Mucosa of rectum (tissue), 2 donors: ENCODE data around the gene PWWP2B.
"Not testable (repeated sequence)": the region's sequence is repeated elsewhere in the genome, so short reads cannot be mapped to it uniquely, and the experiment has no call there.

ENCODE experiments used
- H3K27ac ChIP-seq, 2 donors: one replicate each; pipeline ENCODE4 v1.7.0; 2013; ENCODE audit warnings: inconsistent platforms in 2 of 2, low read depth in 2 of 2, low read length in 2 of 2
- H3K27me3 ChIP-seq, 2 donors: one replicate each; pipeline ENCODE4 v1.7.0; 2013; ENCODE audit warnings: low read length in 2 of 2; ENCODE audit not compliant: control insufficient read depth in 2 of 2, insufficient read depth in 2 of 2
- H3K36me3 ChIP-seq, 2 donors: one replicate each; pipeline ENCODE4 v1.7.0; 2013; ENCODE audit warnings: low read length in 2 of 2; ENCODE audit not compliant: control insufficient read depth in 2 of 2, insufficient read depth in 2 of 2
- H3K4me1 ChIP-seq, 2 donors: one replicate each; pipeline ENCODE4 v1.7.0; 2013; ENCODE audit warnings: low read length in 2 of 2, mild to moderate bottlenecking in 1 of 2; ENCODE audit not compliant: control insufficient read depth in 2 of 2, insufficient read depth in 2 of 2
- H3K4me3 ChIP-seq, 2 donors: one replicate each; pipeline ENCODE4 v1.7.0; 2013; ENCODE audit warnings: low read length in 2 of 2
- H3K9ac ChIP-seq, 2 donors: one replicate each; pipeline ENCODE4 v1.7.0; 2013; ENCODE audit warnings: low read length in 2 of 2, low read depth in 1 of 2, mild to moderate bottlenecking in 1 of 2
- H3K9me3 ChIP-seq, 2 donors: one replicate each; pipeline ENCODE4 v1.7.0; 2013; ENCODE audit warnings: low read length in 2 of 2; ENCODE audit not compliant: control insufficient read depth in 2 of 2
- donor health status: healthy.
- donor health status: Normal muscosa, but diverticular disease.

The PWWP2B gene

DNA sequence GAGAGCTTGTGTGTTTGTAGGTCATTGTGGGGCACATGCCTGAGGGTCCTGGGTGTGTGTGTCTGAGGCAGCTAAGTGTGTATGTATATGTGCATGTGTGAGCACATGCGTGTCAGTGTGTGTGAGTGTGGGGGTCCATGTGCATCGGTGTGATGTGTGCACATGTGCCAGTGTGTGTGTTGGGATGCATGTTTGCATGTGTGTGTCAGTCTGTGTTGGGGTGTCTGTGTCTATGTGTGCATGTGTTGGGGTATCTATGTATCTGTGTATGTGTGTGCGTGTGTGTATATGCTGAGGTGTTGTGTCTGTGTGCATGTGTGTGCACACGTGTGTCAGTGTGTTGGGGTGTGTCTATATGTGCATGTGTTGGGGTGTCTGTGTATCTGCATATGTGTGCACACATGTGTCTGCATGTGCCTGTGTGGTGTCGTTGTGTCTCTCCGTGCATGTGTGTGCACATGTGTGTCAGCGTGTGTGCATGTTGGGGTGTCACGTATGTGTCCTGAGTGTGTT is 33.3 kb downstream of the PWWP2B start:
- H3K9me3 ChIP-seq: no peaks in the 10 kb centered on the region
- H3K4me1 ChIP-seq: peaks cover 9 to 13% of the 10 kb centered on the region in 2 donors
- H3K36me3 ChIP-seq: peaks cover 10 to 13% of the 10 kb centered on the region in 2 donors
- no peak overlapping the region for H3K4me3 ChIP-seq
- no peak overlapping the region for H3K9ac ChIP-seq
- H3K27ac ChIP-seq: no peak overlapping the region
- H3K27me3 ChIP-seq: no peaks in the 10 kb centered on the region

DNA sequence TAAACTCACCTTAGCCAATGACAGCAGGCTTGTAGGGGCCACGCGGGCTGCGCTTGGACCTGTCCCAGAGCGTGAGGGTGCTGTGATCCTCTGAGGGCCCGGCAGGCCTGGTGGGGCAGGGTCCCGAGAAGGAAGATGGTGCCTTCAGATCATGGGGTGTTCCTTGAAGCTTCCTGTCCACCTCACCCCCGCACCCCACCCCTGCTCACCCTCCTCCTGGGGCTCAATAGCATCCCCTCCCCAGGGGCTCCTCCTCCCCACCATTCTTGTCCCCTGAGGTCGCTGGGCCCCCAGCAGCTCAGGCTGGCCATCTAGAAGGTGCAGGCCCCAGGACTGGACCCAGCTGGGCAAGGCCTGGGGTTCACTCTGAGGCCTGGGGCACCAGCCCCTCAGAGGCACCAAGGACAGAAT is 33.9 kb downstream of the PWWP2B start:
- no peaks in the 10 kb centered on the region for H3K9me3 ChIP-seq
- H3K9ac ChIP-seq: no peak overlapping the region
- no peak overlapping the region for H3K27ac ChIP-seq
- H3K36me3 ChIP-seq: peaks cover 10 to 13% of the 10 kb centered on the region in 2 donors
- H3K27me3 ChIP-seq: no peaks in the 10 kb centered on the region
- H3K4me3 ChIP-seq: no peak overlapping the region
- peaks cover 9 to 13% of the 10 kb centered on the region in 2 donors for H3K4me1 ChIP-seq

DNA sequence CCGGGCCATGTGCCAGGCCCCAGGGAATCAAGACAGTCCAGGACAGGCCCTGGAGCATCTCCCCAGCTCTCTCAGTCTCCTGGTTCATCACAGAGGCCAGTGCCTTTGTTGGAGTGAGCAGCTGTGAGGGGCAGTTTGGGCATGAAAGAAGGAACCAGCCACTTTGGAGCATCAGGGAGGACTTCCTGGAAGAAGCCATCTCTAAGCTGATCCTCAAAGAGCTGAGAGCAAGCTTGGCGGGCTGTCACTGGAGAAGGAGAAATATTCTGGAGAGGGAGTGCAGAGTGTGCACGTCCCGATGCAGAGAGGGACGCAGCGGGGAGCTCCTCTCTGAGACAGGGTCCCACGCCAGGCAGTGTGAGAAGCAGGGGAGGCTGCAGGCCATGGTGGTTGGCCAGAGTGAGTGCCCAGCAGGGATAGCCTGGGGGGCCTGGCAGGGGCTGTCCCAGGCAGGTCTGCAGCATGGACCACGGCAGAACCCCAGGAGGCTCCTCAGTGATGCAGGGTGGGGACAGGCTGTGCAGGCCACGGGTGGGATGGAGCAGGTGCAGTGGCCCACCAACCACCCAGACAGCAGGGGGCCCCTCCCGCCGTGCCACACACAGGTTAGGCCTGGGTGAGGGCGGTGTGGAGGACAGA is 34.7 kb downstream of the PWWP2B start:
- Histone ChIP-seq H3K27ac (no peak overlapping the region), H3K4me3 (no peak overlapping the region), H3K4me1 (peaks cover 9 to 13% of the 10 kb centered on the region in 2 donors), H3K9me3 (no peaks in the 10 kb centered on the region), H3K36me3 (peaks cover 10 to 13% of the 10 kb centered on the region in 2 donors), H3K9ac (no peak overlapping the region), H3K27me3 (no peaks in the 10 kb centered on the region)

DNA sequence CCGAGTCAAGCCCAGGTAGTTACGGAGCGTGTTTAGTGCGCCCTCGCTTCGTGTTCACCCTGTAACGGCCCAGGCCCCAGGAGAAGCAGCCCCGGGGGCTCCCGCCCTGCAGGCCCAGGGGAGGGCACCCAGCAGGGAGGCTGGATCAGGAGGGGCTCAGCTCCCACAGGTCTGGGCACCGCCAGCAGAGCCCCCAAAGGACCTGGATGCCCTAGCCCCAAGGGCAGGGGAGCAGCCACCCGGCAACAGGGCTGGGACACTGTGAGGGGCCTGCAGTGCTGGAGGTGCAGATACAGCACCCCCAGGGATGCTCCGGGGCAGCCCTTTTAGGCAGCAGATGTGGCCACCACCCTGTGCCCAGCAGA is 35.2 kb downstream of the PWWP2B start:
- Histone ChIP-seq H3K9me3 (no peaks in the 10 kb centered on the region), H3K4me1 (peaks cover 9 to 13% of the 10 kb centered on the region in 2 donors), H3K4me3 (no peak overlapping the region), H3K36me3 (peaks cover 10 to 11% of the 10 kb centered on the region in 2 donors), H3K27me3 (no peaks in the 10 kb centered on the region), H3K9ac (no peak overlapping the region), H3K27ac (no peak overlapping the region)

DNA sequence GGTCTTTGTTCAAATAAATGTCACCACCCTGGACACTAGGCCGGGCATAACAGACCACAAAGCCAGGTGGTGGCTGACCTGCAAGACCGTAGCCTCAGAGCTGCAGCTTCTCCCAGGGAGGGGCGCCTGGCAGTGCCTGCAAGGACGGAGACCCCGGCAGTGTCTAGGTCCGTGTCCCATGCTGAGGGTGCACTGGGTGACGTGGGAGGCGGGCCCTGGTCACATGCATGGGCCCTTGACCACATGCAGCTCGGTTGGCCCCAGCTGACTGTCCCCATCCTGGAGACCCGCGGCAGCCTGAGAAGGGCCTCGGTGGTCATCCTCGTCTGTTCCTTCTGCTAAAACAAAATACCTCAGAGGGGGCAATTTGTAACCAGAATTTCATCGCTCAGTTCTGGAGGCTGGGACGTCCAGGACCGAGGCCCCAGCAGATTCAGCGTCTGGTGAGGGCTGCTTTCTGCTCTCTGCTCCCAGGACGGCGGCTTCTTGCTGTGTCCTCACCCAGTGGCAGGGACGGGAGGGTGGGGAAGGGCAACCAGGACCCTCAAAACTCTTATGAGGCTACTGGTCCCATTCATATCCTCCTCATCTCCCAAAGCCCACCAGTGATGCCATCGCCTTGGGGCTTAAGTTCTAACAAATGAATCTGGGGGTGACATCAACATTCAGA is 36.8 kb downstream of the PWWP2B start:
- no peak overlapping the region for H3K9ac ChIP-seq
- H3K9me3 ChIP-seq: no peaks in the 10 kb centered on the region
- H3K27ac ChIP-seq: no peak overlapping the region
- H3K36me3 ChIP-seq: no peaks in the 10 kb centered on the region
- H3K4me3 ChIP-seq: no peak overlapping the region
- peaks cover 9 to 13% of the 10 kb centered on the region in 2 donors for H3K4me1 ChIP-seq
- no peaks in the 10 kb centered on the region for H3K27me3 ChIP-seq

DNA sequence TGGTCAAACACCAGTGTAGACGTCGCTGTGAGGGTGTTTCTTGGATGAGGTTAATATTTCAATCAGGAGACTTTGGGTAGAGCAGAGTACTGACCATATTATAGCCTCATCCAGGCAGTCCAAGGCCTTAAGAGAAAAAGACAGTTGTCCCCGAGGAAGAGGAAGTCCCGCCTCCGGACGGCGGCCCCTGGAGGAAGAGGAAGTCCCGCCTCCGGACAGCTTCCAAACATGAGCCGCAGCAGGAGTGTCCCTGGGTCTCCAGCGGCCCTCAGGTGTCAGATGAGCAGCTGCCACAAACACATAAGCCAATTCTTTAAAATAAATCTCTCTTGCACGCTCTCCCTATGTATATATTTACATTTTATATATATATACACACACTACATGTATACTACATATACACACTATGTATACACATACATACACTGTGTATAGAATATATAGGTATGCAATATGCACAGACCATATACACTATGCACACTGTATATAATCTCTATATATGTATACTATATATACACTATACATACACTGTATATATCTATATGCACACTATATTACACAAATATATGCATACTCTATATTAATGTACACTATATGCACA is 37.5 kb downstream of the PWWP2B start:
- H3K27ac ChIP-seq: no peak overlapping the region
- H3K4me3 ChIP-seq: no peak overlapping the region
- no peaks in the 10 kb centered on the region for H3K9me3 ChIP-seq
- no peak overlapping the region for H3K9ac ChIP-seq
- H3K27me3 ChIP-seq: no peaks in the 10 kb centered on the region
- H3K4me1 ChIP-seq: peaks cover 7 to 9% of the 10 kb centered on the region in 2 donors
- H3K36me3 ChIP-seq: no peaks in the 10 kb centered on the region

DNA sequence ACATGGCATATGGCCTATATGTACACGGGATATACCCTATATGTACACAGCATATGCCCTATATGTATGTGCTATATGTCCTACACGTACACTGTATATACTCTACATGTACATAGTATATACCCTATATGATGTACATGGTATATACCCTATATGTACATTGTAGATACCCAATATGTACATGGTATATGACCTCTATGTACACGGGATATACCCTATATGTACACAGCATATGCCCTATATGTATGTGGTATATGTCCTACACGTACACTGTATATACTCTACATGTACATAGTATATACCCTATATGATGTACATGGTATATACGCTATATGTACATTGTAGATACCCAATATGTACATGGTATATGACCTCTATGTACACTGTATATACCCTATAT is 38.3 kb downstream of the PWWP2B start:
- H3K9me3 ChIP-seq, H3K27ac ChIP-seq, H3K4me1 ChIP-seq, H3K36me3 ChIP-seq, H3K9ac ChIP-seq, H3K27me3 ChIP-seq, H3K4me3 ChIP-seq: not testable (repeated sequence)

DNA sequence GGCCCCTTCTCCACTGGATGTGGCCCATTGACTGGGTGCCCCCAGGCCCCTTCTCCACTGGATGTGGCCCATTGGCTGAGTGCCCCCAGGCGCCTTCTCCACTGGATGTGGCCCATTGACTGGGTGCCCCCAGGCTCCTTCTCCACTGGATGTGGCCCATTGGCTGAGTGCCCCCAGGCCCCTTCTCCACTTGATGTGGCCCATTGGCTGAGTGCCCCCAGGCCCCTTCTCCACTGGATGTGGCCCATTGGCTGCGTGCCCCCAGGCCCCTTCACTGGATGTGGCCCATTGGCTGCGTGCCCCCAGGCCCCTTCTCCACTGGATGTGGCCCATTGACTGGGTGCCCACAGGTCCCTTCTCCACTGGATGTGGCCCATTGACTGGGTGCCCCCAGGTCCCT is 39.1 kb downstream of the PWWP2B start:
- H3K9ac ChIP-seq: not testable (repeated sequence)

DNA sequence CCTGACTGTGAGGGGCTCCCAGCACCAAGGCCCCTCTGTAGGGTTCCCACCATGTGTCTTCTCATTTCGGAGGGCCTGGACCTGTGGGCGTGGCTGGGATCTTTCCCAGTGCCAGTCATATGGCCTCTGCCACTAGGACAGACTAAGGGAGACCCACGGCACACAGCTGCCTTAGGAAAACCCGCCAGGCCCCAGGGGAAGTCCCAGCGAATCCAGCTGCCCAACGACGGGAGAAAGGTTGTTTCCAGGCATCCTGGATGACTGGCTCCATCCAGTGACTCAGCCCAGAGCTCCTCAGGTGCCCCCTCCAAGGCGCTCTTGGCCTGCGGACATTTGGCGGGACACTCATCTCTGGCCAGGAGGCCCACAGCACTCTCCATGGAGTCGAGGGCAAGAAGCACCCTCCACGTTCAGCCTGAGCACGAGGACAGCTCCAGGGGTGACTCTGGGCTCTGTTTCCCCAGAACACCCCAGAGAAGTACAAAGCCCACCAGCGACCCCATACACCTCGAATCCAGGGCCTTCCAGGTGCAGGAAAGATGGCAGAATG is 39.9 kb downstream of the PWWP2B start:
- no peaks in the 10 kb centered on the region for H3K36me3 ChIP-seq
- H3K27me3 ChIP-seq: no peaks in the 10 kb centered on the region
- H3K9me3 ChIP-seq: no peaks in the 10 kb centered on the region
- no peaks in the 10 kb centered on the region for H3K4me1 ChIP-seq
- H3K4me3 ChIP-seq: no peak overlapping the region
- no peak overlapping the region for H3K9ac ChIP-seq
- no peak overlapping the region for H3K27ac ChIP-seq

More for the DNA sequence above, 39.1 kb downstream of the PWWP2B start:
- not testable (repeated sequence) for H3K27ac ChIP-seq, H3K4me3 ChIP-seq, H3K27me3 ChIP-seq, H3K4me1 ChIP-seq, H3K36me3 ChIP-seq, H3K9me3 ChIP-seq

DNA sequence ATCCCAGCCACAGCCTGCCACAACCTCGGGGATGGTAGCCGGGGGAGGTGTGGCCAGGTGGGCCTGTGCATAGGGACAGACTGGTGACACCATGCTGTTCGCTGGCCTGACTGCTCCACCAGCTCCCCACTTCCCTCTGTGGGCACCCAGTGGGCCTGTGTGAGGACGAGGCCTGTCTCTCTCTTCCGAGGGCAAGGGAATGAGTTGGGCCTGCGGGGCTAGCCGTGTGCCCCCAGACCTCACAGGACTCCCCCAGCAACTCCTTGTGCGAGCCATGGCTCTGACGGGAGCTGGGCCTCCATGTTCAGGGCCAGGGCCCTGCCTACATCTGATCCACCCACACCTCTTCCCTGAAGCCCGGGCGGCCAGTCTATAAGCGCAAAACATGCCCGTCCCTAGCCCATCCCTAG is 40.5 kb downstream of the PWWP2B start:
- Histone ChIP-seq H3K27ac (no peak overlapping the region), H3K4me3 (no peak overlapping the region), H3K9me3 (no peaks in the 10 kb centered on the region), H3K27me3 (no peaks in the 10 kb centered on the region), H3K36me3 (no peaks in the 10 kb centered on the region), H3K9ac (no peak overlapping the region), H3K4me1 (no peaks in the 10 kb centered on the region)
